GM19372 (cell line): ENCODE measurements around the gene SLC38A9.

Source experiments
- ATAC-seq: cut with Tn5 transposase; IDR thresholded peaks from one replicate; pipeline ENCODE4 v1.9.1; 2021; ENCODE audit warnings: mild to moderate bottlenecking, low read depth, moderate library complexity; ENCODE audit not compliant: unreplicated experiment

SLC38A9 gene

GRCh38 chr5:55591686-55592085 lies 120.4 kb downstream of the SLC38A9 start:
- no peak for ATAC-seq

GRCh38 chr5:55585206-55585610 lies 126.9 kb downstream of the SLC38A9 start:
- ATAC-seq, result no peak

- no peak for ATAC-seq
These were observed 127.5 kb downstream of the SLC38A9 start for GRCh38 chr5:55584398-55585205.

- no peak for ATAC-seq
These were observed 128.5 kb downstream of the SLC38A9 start for GRCh38 chr5:55583578-55583977.

- ATAC-seq, result no peak
These were observed 129.9 kb downstream of the SLC38A9 start for GRCh38 chr5:55582256-55582655.

GRCh38 chr5:55580042-55580441 lies 132.1 kb downstream of the SLC38A9 start:
- ATAC-seq, result no peak

GRCh38 chr5:55578771-55579170 lies 133.4 kb downstream of the SLC38A9 start:
- no peak for ATAC-seq

GRCh38 chr5:55577353-55578060 lies 134.6 kb downstream of the SLC38A9 start:
- no peak for ATAC-seq

GRCh38 chr5:55576661-55577060 lies 135.5 kb downstream of the SLC38A9 start:
- no peak for ATAC-seq
